Retina (tissue), 1 donor: ENCODE results near the gene DHRS3.

ENCODE experiments used
- DNase-seq: peaks from one replicate; pipeline ENCODE4 v3.0.0-alpha.2; 2016

Gene DHRS3

DNA sequence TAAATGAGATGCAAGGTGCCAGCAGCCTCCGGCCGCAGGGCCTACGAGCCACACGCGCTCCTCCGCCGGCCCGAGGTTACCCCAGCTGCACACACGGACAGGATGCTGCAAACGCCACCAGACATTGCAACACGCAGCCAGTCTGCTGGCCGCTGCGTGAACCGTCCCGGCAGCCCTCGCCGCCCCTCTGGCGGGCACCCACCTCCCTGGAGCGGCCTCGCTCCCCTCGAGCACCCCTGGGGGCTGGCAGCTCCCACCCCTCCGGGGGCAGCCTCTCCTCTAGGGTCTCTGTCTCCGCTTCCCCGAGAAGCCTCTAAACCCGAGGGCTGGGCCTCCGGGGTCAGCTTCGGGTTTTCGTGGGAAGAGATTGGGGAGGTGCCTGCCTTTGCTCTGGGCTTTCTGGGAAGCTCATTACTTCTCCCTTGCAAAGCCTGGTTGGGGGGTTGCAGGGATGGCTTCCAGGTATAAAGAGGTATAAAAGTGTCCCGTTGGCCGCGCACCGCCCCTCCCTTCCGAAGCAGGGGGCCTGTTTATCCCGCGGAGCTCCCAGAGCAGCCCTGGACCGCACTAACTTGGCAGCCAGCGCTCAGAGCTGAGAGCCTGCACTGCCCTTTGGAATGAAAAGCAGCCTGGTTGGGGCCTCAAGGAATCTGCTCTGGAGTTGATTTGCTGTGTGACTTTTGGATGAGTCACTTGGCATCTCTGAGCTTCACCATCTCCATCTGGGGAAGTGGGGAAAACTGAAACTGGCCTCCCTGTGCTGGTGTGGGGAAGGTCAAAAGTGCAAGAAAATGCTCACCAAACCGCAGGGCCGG lies 21.8 kb downstream of the DHRS3 start:
- DNase-seq, result peak; percentile 81

- DNase-seq, result no peak
Measured at GRCh38 chr1:12595757-12596006, 22.3 kb downstream of the DHRS3 start.

GRCh38 chr1:12594966-12595756 lies 22.8 kb downstream of the DHRS3 start:
- peak; percentile 63 for DNase-seq

- DNase-seq, result no peak
Measured at GRCh38 chr1:12594490-12594889, 23.5 kb downstream of the DHRS3 start.

DNA sequence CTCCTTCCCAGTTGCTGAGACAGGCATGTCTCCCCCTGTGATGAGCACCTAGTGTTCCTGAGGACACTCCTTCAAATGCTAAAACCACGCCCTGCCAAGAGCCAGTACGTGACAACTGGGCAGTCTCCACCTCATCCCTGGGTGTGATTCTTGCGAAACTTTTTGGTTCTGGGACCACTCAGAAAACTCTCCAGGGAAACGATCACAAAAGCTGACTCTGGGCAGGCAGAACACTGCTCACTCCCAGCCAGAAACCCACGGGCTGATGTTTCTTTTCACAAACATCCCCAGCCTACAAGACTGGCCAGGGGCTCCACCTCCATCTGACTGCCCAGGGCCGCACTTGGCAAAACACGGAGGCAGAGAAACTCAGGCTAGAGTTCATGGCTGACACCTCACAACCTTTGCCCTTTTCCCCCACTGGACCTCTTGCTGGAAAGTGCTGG lies 24.4 kb downstream of the DHRS3 start:
- no peak for DNase-seq

GRCh38 chr1:12592496-12592895 lies 25.5 kb downstream of the DHRS3 start:
- DNase-seq, result no peak

DNA sequence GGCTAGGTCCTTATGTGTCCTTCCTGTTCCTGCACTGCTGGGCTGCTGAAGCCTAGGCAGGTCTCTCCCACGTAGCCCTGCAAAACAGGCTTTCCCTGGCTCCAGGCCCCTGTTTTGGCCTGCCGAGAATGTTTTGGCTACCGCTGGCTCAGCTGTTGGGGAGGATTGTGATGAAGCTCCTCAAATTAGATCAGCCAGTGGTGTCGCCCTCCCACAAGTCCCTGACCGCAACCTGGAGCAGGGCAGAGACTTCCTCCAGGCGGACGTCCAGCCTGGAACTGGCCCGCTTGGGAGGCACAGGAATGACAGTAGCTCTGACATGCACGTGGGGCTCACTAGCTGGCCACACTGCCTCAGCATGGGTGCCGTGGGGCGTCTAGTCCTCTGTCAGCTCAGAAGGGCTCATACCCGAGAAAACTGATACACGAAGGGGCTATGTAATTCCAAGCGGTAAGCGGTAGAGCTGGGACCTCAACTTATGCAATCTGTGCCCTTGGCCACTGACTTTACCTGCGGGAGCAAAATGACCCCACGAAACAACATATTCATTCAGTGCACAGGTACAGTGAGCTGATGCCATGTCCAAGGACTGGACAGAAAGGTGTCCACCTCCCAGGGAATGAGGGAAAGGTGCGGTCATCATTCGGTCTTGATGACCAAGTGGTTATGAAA lies 26.6 kb downstream of the DHRS3 start:
- DNase-seq, result no peak

GRCh38 chr1:12588695-12589094 lies 29.3 kb downstream of the DHRS3 start:
- DNase-seq, result no peak

- no peak for DNase-seq
Measured at GRCh38 chr1:12587981-12588640, 29.9 kb downstream of the DHRS3 start.

DNA sequence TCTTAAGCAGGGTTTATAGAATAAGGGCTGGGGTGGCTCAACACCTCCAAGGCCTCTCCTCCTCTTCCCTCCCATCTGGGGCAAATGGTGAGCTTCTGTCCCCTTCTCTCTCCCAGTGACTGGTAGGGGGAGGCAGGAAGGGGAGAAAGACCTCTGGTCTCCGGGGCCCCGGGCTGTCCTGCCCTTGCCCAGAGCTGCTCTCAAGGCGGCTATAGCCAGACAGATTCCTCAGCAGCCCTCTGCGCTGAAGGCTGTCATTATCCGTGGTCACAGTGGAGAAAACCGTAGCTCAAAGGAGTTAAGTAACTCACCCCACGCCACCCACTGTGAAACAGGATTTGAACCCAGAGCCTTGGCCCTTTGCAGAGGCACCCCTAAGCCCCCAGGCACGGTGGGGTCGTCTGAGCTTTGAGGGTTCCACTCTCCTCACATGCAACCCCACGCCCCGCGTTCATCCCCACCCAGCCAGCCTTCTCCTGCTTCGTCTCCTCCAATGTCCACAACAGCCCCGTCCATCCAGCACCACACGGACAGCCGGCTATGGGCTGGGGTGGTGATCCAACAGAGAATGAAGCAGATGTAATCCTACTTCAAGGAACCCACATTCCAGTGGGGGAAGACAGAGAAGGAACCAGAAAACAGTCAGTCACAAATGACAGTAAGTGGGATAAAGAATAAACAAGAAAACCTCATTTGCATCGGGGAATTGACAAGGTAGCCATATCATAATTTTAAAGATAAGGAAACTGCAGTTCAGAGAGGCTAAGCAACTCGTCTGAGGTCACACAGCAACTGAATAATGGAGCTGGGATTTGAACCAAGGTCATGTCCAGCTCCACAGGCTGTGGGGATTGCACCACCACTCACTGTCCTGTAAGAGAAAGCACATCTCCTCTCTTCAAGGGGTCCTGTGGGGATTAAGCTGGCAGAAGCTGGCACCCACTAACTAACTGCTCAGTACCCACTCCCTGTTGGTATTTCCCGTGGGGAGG lies 31.8 kb downstream of the DHRS3 start:
- no peak for DNase-seq

GRCh38 chr1:12585536-12585935 lies 32.5 kb downstream of the DHRS3 start:
- no peak for DNase-seq

DNA sequence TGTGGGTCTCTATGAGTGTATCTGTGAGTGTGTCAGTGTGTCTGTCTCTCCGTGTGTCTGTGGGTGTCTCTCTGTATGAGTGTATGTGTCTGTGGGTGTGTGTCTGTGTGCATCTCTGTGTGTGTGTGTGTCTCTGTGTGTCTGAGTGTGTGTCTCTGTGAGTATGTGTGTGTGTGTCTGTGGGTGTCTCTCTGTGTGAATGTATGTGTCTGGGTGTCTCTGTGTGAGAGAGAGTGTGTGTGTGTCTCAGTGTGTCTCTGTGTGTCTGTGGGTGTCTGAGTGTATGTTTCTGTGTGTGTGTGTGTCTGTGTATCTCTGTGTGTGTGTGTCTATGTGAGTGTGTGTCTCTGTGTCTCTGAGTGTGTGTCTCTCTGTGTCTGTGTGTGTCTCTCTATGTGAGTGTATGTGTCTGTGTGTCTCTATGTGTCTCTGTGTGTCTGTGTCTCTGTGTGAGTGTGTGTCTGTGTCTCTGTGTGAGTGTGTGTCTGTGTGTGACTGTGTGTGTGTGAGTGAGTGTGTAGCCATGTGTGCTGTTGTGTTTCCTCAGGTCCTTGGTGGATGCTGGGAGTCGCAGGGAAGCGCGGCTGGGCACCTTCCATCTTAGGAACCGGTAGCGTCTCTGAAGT lies 33.0 kb downstream of the DHRS3 start:
- no peak for DNase-seq

DNA sequence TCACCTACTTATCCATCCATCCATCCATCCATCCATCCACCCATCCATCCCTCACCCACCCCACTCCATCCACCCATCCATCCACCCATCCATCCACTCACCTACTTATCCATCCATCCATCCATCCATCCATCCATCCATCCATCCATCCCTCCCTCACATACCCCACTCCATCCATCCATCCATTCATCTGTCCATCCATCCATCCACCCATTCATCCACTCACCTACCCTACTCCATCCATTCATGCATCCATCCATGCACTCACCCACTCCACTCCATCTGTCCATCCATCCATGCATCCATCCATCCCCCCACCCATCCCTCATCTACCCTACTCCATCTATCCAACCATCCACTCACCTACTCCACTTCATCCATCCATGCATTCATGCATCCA lies 34.5 kb downstream of the DHRS3 start:
- DNase-seq, result no peak

DNA sequence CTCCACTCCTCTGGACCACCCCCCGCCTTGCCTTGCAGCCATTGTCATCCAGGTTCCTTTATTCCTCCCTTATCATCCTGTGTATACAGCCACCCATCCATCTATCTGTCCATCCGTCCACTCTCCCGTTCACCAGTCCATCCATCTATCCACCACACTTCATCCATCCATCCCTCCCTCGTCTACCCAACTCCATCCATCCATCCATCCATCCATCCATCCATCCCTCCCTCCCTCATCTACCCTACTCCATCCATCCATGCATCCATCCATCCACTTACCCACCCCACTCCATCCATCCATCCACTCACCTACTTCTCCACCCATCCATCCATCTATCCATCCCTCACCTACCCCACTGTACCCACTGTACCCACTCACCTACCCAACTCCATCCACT lies 35.4 kb downstream of the DHRS3 start:
- no peak for DNase-seq

GRCh38 chr1:12581179-12581578 lies 36.8 kb downstream of the DHRS3 start:
- DNase-seq, result no peak

DNA sequence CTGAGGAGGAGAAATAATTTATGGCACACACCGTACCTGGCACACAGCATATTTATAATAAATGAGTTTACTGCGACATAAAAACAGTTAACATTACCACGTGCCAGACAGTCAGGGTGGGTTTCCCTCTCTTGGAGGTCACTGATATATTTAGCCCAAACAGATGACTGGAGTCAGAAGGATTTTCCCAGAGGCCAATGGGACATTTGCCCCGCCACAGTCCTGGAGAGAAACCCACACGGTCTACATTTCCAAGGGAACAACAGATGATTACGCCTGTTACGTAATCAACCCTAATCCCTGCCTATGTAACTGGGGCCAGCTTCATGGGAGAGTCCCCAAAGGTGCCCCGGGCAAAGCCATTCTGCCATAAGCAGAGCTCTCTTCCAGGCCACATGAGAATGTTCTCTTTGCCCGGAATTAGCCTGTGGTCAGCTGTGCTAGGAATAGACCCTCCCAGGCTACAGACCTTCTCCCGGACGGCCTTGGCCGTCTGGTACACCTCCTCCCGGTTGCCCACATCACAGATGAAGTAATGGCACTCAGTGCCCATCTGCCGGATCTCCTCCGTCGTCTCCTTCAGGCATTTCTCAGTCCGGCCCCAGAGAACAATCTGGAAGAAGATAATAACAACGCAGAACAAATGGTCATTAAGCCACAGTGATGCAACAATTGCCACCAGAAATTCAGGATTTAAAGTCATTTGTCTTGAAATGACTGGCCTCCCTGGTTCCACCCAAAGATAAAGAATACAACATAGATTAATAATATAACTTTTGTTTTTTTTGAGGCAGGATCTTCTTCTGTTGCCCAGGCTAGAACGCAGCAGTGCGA lies 37.7 kb downstream of the DHRS3 start:
- DNase-seq, result no peak

DNA sequence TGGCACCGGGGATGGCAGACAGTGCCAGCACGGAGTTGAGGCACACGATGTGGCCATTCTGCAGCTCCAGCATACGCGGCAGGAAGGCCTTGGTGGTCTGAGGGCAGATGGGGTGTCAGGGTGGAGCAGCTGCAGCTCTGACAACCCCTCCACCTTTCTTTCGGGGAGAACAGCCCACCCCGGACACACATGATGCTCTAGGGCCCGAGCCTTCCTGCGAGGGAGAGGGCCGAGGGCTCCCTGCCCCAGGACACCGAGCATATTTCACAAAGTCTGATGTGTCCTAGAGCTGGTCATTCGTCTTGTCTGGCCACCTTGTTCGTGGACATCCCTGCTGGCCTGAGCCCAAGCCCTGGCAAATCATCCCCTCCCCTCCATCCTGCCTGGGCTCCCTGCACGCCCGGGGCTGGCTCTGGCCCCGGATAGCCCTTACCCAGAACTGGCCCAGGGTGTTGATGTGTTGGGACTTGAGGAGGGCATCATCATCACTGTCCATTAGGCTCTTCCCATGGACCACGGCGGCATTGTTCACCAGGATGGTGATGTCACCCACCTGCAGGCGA lies 39.1 kb downstream of the DHRS3 start:
- no peak for DNase-seq

- no peak for DNase-seq
Measured at GRCh38 chr1:12577020-12577419, 41.0 kb downstream of the DHRS3 start.

- no peak for DNase-seq
Measured at GRCh38 chr1:12574757-12575139, 43.3 kb downstream of the DHRS3 start.
